Mammary microvascular endothelial cell (primary cell): ENCODE results near the gene RAB3C. TPM values are rescaled to one million over a fixed set of nuclear protein-coding genes. Genes with fewer than 3 reads are reported as not detected.

Experiments
- total RNA-seq: library from RNA; depleted of rRNA; stranded (reverse); fragments of >200 nt; gene quantifications from 2 replicates; pipeline ENCODE4 v1.2.3, GENCODE V29; 2015

RAB3C gene
- total RNA-seq: 0.27 and 1.4 TPM in 2 replicates

GRCh38 chr5:58582803-58583491, at the start of gene RAB3C:
TSS of gene RAB3C (plus strand) at chr5:58583075. CDS start at chr5:58583209, 134 bp downstream.

Other genes starting within 250 kb of the RAB3C start
- 247 and 302 TPM in 2 replicates for gene PLK2, start 123.0 kb upstream of the RAB3C start, total RNA-seq
- gene GAPT, start 91.6 kb upstream of the RAB3C start, total RNA-seq: not detected in 2 replicates